ENCODE results near the gene ARFGAP3.

ARFGAP3 gene

GRCh38 chr22:42883970-42884369 lies 26.9 kb upstream of the ARFGAP3 start:
- no peak for DNase-seq (ENCODE audit: low spot score)

- DNase-seq (ENCODE audit: low spot score) = no peak
These were observed 26.0 kb upstream of the ARFGAP3 start for GRCh38 chr22:42883121-42883520.

- DNase-seq (ENCODE audit: low spot score) = no peak
These were observed 25.0 kb upstream of the ARFGAP3 start for GRCh38 chr22:42881982-42882656.

- no peak for DNase-seq (ENCODE audit: low spot score)
These were observed 24.2 kb upstream of the ARFGAP3 start for GRCh38 chr22:42881298-42881697.

GRCh38 chr22:42880815-42881214 lies 23.7 kb upstream of the ARFGAP3 start:
- no peak for DNase-seq (ENCODE audit: low spot score)

- DNase-seq (ENCODE audit: low spot score) = no peak
These were observed 22.4 kb upstream of the ARFGAP3 start for GRCh38 chr22:42879371-42880021.

- no peak for DNase-seq (ENCODE audit: low spot score)
These were observed 21.7 kb upstream of the ARFGAP3 start for GRCh38 chr22:42878561-42879305.

GRCh38 chr22:42877597-42878340 lies 20.7 kb upstream of the ARFGAP3 start:
- DNase-seq (ENCODE audit: low spot score) = no peak

- DNase-seq (ENCODE audit: low spot score) = no peak
These were observed 20.1 kb upstream of the ARFGAP3 start for GRCh38 chr22:42877158-42877557.

GRCh38 chr22:42876041-42876440 lies 19.0 kb upstream of the ARFGAP3 start:
- DNase-seq (ENCODE audit: low spot score) = no peak

GRCh38 chr22:42874010-42874409 lies 16.9 kb upstream of the ARFGAP3 start:
- DNase-seq (ENCODE audit: low spot score) = no peak

GRCh38 chr22:42873356-42873755 lies 16.3 kb upstream of the ARFGAP3 start:
- DNase-seq (ENCODE audit: low spot score) = no peak

- no peak for DNase-seq (ENCODE audit: low spot score)
These were observed 15.7 kb upstream of the ARFGAP3 start for GRCh38 chr22:42872821-42873220.

GRCh38 chr22:42871146-42872050 lies 14.3 kb upstream of the ARFGAP3 start:
- no peak for DNase-seq (ENCODE audit: low spot score)

- DNase-seq (ENCODE audit: low spot score) = no peak
These were observed 12.9 kb upstream of the ARFGAP3 start for GRCh38 chr22:42869888-42870480.

GRCh38 chr22:42869463-42869862 lies 12.4 kb upstream of the ARFGAP3 start:
- DNase-seq (ENCODE audit: low spot score) = no peak

- no peak for DNase-seq (ENCODE audit: low spot score)
These were observed 11.7 kb upstream of the ARFGAP3 start for GRCh38 chr22:42868751-42869251.

- DNase-seq (ENCODE audit: low spot score) = no peak
These were observed 9.0 kb upstream of the ARFGAP3 start for GRCh38 chr22:42866100-42866499.

GRCh38 chr22:42865536-42865935 lies 8.5 kb upstream of the ARFGAP3 start:
- no peak for DNase-seq (ENCODE audit: low spot score)

GRCh38 chr22:42863349-42863961 lies 6.4 kb upstream of the ARFGAP3 start:
- no peak for DNase-seq (ENCODE audit: low spot score)

Data from hematopoietic multipotent progenitor cell treated with erythropoietin and hydrocortisone succinate and interleukin-3 and kit ligand, for 15 days (in vitro differentiated cells).